GM12891 (cell line): Measurements from ENCODE around the gene ATP1B3.
"Not testable (repeated sequence)": the region's sequence is repeated elsewhere in the genome, so short reads cannot be mapped to it uniquely, and the experiment has no call there.

Source experiments
- DNase-seq: peaks from one replicate; pipeline ENCODE4 v3.0.0; 2011; ENCODE audit warnings: low spot score; ENCODE audit not compliant: insufficient read length
- FAIRE-seq: peaks from 2 replicates; lab custom pipeline; 2011; peaks lifted over from hg19 to GRCh38; lab: Jason Lieb, UNC
- PAX5 ChIP-seq: IDR thresholded peaks from 2 replicates; pipeline ENCODE4 v1.6.1; 2011; ENCODE audit warnings: low read length, moderate library complexity, mild to moderate bottlenecking; ENCODE audit not compliant: insufficient read depth, severe bottlenecking
- POLR2A ChIP-seq: IDR thresholded peaks from 2 replicates; pipeline ENCODE4 v1.6.1; 2011; ENCODE audit warnings: low read depth, low read length, control low read depth
- POLR2AphosphoS5 ChIP-seq: IDR thresholded peaks from 2 replicates; pipeline ENCODE4 v1.6.1; 2011; ENCODE audit warnings: low read depth, low read length, control low read depth
- POU2F2 ChIP-seq: IDR thresholded peaks from 2 replicates; pipeline ENCODE4 v1.6.1; 2011; ENCODE audit warnings: low read depth, mild to moderate bottlenecking, control low read depth, low read length, moderate library complexity
- SPI1 ChIP-seq: IDR thresholded peaks from 2 replicates; pipeline ENCODE4 v1.6.1; 2011; ENCODE audit warnings: low read depth, low read length, control low read depth
- TAF1 ChIP-seq: IDR thresholded peaks from 2 replicates; pipeline ENCODE4 v1.6.1; 2011; ENCODE audit warnings: low read depth, low read length, control low read depth

ATP1B3 gene

GRCh38 chr3:141920701-141921100 is 44.3 kb downstream of the ATP1B3 start:
- no peak for FAIRE-seq
- TF ChIP-seq POLR2AphosphoS5, result no peak
- TF ChIP-seq POU2F2, result no peak
- no peak for TF ChIP-seq TAF1
- TF ChIP-seq POLR2A, result no peak
- TF ChIP-seq SPI1, result no peak
- TF ChIP-seq PAX5, result no peak
- no peak for DNase-seq

GRCh38 chr3:141921316-141921715 is 44.9 kb downstream of the ATP1B3 start:
- FAIRE-seq, result no peak
- DNase-seq, result no peak
- TF ChIP-seq SPI1 (no peak), POU2F2 (no peak), PAX5 (no peak), POLR2A (no peak), POLR2AphosphoS5 (no peak), TAF1 (no peak)

- not testable (repeated sequence) for DNase-seq
- FAIRE-seq, result peak; percentile 20
Measured at GRCh38 chr3:141925677-141926076, 49.2 kb downstream of the ATP1B3 start.

GRCh38 chr3:141926929-141927328 is 50.5 kb downstream of the ATP1B3 start:
- no peak for TF ChIP-seq TAF1
- TF ChIP-seq SPI1, result no peak
- TF ChIP-seq POLR2A, result no peak
- no peak for TF ChIP-seq POLR2AphosphoS5
- no peak for TF ChIP-seq PAX5
- TF ChIP-seq POU2F2, result no peak
- FAIRE-seq (no peak), DNase-seq (no peak)

GRCh38 chr3:141928631-141929270 is 52.3 kb downstream of the ATP1B3 start:
- FAIRE-seq (no peak), DNase-seq (no peak)
- TF ChIP-seq POLR2AphosphoS5 (0 out of 2 replicates have a peak, but pooled peaks have one; percentile 9), POLR2A (no peak)

- DNase-seq (no peak), FAIRE-seq (no peak)
- no peak for TF ChIP-seq POU2F2
- TF ChIP-seq SPI1, result no peak
- no peak for TF ChIP-seq PAX5
- TF ChIP-seq TAF1, result no peak
- no peak for TF ChIP-seq POLR2A
- no peak for TF ChIP-seq POLR2AphosphoS5
Measured at GRCh38 chr3:141929341-141929995, 53.0 kb downstream of the ATP1B3 start.

- TF ChIP-seq TAF1, result no peak
- TF ChIP-seq PAX5, result no peak
- TF ChIP-seq POLR2A, result no peak
- TF ChIP-seq POLR2AphosphoS5, result no peak
- TF ChIP-seq POU2F2, result no peak
- no peak for TF ChIP-seq SPI1
- no peak for DNase-seq
- FAIRE-seq, result no peak
Measured at GRCh38 chr3:141930801-141931200, 54.4 kb downstream of the ATP1B3 start.

- no peak for TF ChIP-seq POU2F2
- no peak for TF ChIP-seq TAF1
- no peak for TF ChIP-seq SPI1
- no peak for TF ChIP-seq POLR2A
- no peak for TF ChIP-seq PAX5
- TF ChIP-seq POLR2AphosphoS5, result no peak
- DNase-seq, result no peak
Measured at GRCh38 chr3:141933421-141934300, 57.2 kb downstream of the ATP1B3 start.

GRCh38 chr3:141934354-141934753 is 57.9 kb downstream of the ATP1B3 start:
- DNase-seq, result no peak
- TF ChIP-seq POLR2AphosphoS5 (no peak), TAF1 (no peak), POLR2A (no peak), POU2F2 (no peak), SPI1 (no peak), PAX5 (no peak)
- FAIRE-seq, result no peak

More at GRCh38 chr3:141933421-141934300, 57.2 kb downstream of the ATP1B3 start:
- FAIRE-seq, result no peak
